Hepatocyte (in vitro differentiated cells): Measurements from ENCODE around the gene ZFHX3. TPM values are rescaled to one million over a fixed set of nuclear protein-coding genes. Genes with fewer than 3 reads are reported as not detected.

Experiments used
- DNase-seq: peaks from one replicate; pipeline ENCODE4 v3.0.0-alpha.2; 2016; ENCODE audit warnings: low spot score
- H2AFZ ChIP-seq: fragments of 200-600 bp; sonication (generic); 2 replicates; pipeline ENCODE4 v1.6.0; 2016; ENCODE audit warnings: antibody characterized with exemption, mild to moderate bottlenecking
- H3K27ac ChIP-seq: fragments of 200-600 bp; sonication (generic); 2 replicates; pipeline ENCODE4 v1.5.1; 2016; ENCODE audit warnings: mild to moderate bottlenecking
- H3K27me3 ChIP-seq: fragments of 200-600 bp; sonication (generic); 2 replicates; pipeline ENCODE4 v1.6.1; 2016
- H3K36me3 ChIP-seq: fragments of 200-600 bp; sonication (generic); replicated peaks from 2 replicates; pipeline ENCODE4 v1.5.1; 2016; ENCODE audit warnings: low read depth; ENCODE audit not compliant: insufficient read depth
- H3K4me1 ChIP-seq: fragments of 200-600 bp; sonication (generic); 2 replicates; pipeline ENCODE4 v1.5.1; 2016; ENCODE audit warnings: mild to moderate bottlenecking, moderate library complexity; ENCODE audit not compliant: insufficient read depth
- H3K4me2 ChIP-seq: fragments of 200-600 bp; sonication (generic); 2 replicates; pipeline ENCODE4 v1.6.0; 2016
- H3K4me3 ChIP-seq: fragments of 200-600 bp; sonication (generic); 2 replicates; pipeline ENCODE4 v1.5.1; 2016; ENCODE audit warnings: mild to moderate bottlenecking
- H3K79me2 ChIP-seq: fragments of 200-600 bp; sonication (generic); 2 replicates; pipeline ENCODE4 v1.6.0; 2017; ENCODE audit warnings: mild to moderate bottlenecking
- H3K9me2 ChIP-seq: fragments of 200-600 bp; sonication (generic); replicated peaks from 2 replicates; pipeline ENCODE4 v1.6.0; 2017; ENCODE audit warnings: mild to moderate bottlenecking; ENCODE audit not compliant: insufficient read depth
- H3K9me3 ChIP-seq: fragments of 200-600 bp; sonication (generic); 2 replicates; pipeline ENCODE4 v1.5.1; 2016; ENCODE audit warnings: low read depth, mild to moderate bottlenecking
- H4K20me1 ChIP-seq: fragments of 200-600 bp; sonication (generic); 2 replicates; pipeline ENCODE4 v1.6.0; 2016; ENCODE audit warnings: mild to moderate bottlenecking; ENCODE audit not compliant: insufficient read depth, poor library complexity, severe bottlenecking
- EZH2 ChIP-seq: fragments of 200-600 bp; sonication (generic); IDR thresholded peaks from 2 replicates; pipeline ENCODE4 v1.6.1; 2016; ENCODE audit warnings: antibody characterized with exemption, mild to moderate bottlenecking, borderline replicate concordance
- EZH2phosphoT487 ChIP-seq: fragments of 200-600 bp; sonication (generic); IDR thresholded peaks from one replicate; pipeline ENCODE4 v1.6.1; 2018; ENCODE audit warnings: antibody characterized with exemption, mild to moderate bottlenecking, low read depth, moderate library complexity; ENCODE audit not compliant: unreplicated experiment, severe bottlenecking
- WGBS: methylation state at CpG from one replicate; pipeline ENCODE4 v1.1.6; 2016; ENCODE audit warnings: low lambda C conversion rate; ENCODE audit errors: missing lambda C conversion rate; 5-methylcytosine and 5-hydroxymethylcytosine counted together
- polyA plus RNA-seq: library from polyadenylated mRNA; unstranded; fragments of >200 nt; fragmentation: Nextera tagmentation; extraction: Ambion mirVana; gene quantifications from 2 replicates; pipeline ENCODE4 v1.2.1, GENCODE V29; 2016
- total RNA-seq: library from RNA; depleted of rRNA; stranded (reverse); fragments of >200 nt; gene quantifications from 2 replicates; pipeline ENCODE4 v1.2.3, GENCODE V29; 2014
- TF ChIP-seq, protein P1 (sequence below): fragments of 200-600 bp; sonication (generic); IDR thresholded peaks from 2 replicates; pipeline ENCODE4 v1.5.1; 2016; ENCODE audit warnings: antibody characterized with exemption, mild to moderate bottlenecking; ENCODE audit not compliant: poor library complexity

ZFHX3 gene
- total and polyA plus RNA-seq, 2 experiments from 2014 or later: 6.4 to 11.6 TPM

GRCh38 chr16:72873044-72873443 is 174.9 kb downstream of the ZFHX3 start:
- Histone ChIP-seq H3K4me3 (no peak overlapping the region), H2AFZ (no peak overlapping the region), H4K20me1 (no peaks in the 10 kb centered on the region), H3K4me1 (peaks cover 35% of the 10 kb centered on the region), H3K79me2 (peaks cover 26% of the 10 kb centered on the region), H3K36me3 (no peaks in the 10 kb centered on the region), H3K9me2 (no peaks in the 10 kb centered on the region), H3K27me3 (no peaks in the 10 kb centered on the region), H3K27ac (no peak overlapping the region), H3K4me2 (no peak overlapping the region), H3K9me3 (no peaks in the 10 kb centered on the region)
- DNase-seq: no peak
- WGBS: 67% methylated on average over 5 of the region's 5 CpGs
- TF ChIP-seq EZH2 (no peak), EZH2phosphoT487 (no peak)
- TF ChIP-seq, protein P1, sequence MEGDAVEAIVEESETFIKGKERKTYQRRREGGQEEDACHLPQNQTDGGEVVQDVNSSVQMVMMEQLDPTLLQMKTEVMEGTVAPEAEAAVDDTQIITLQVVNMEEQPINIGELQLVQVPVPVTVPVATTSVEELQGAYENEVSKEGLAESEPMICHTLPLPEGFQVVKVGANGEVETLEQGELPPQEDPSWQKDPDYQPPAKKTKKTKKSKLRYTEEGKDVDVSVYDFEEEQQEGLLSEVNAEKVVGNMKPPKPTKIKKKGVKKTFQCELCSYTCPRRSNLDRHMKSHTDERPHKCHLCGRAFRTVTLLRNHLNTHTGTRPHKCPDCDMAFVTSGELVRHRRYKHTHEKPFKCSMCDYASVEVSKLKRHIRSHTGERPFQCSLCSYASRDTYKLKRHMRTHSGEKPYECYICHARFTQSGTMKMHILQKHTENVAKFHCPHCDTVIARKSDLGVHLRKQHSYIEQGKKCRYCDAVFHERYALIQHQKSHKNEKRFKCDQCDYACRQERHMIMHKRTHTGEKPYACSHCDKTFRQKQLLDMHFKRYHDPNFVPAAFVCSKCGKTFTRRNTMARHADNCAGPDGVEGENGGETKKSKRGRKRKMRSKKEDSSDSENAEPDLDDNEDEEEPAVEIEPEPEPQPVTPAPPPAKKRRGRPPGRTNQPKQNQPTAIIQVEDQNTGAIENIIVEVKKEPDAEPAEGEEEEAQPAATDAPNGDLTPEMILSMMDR: no peak

- DNase-seq: no peak
- Histone ChIP-seq H3K79me2 (peaks cover 32% of the 10 kb centered on the region), H3K9me2 (no peaks in the 10 kb centered on the region), H3K36me3 (no peaks in the 10 kb centered on the region), H4K20me1 (no peaks in the 10 kb centered on the region), H3K4me1 (no peaks in the 10 kb centered on the region), H3K4me3 (no peak overlapping the region), H3K27me3 (no peaks in the 10 kb centered on the region), H3K27ac (no peak overlapping the region), H3K4me2 (no peak overlapping the region), H2AFZ (no peak overlapping the region), H3K9me3 (no peaks in the 10 kb centered on the region)
- TF ChIP-seq, protein P1: no peak
- TF ChIP-seq EZH2phosphoT487 (no peak), EZH2 (no peak)
- 99% methylated on average over 7 of the region's 7 CpGs for WGBS
Measured at GRCh38 chr16:72865835-72866234, 182.1 kb downstream of the ZFHX3 start.

- Histone ChIP-seq H3K27me3 (no peaks in the 10 kb centered on the region), H3K4me1 (no peaks in the 10 kb centered on the region), H3K4me2 (no peak overlapping the region), H4K20me1 (no peaks in the 10 kb centered on the region), H3K79me2 (peaks cover 34% of the 10 kb centered on the region), H3K4me3 (no peak overlapping the region), H3K9me2 (no peaks in the 10 kb centered on the region), H3K27ac (no peak overlapping the region), H2AFZ (no peak overlapping the region), H3K36me3 (no peaks in the 10 kb centered on the region), H3K9me3 (no peaks in the 10 kb centered on the region)
- DNase-seq: no peak
- over 99% methylated on average over 5 of the region's 5 CpGs for WGBS
- TF ChIP-seq EZH2phosphoT487 (no peak), EZH2 (no peak)
- TF ChIP-seq, protein P1: no peak
Measured at GRCh38 chr16:72865258-72865657, 182.7 kb downstream of the ZFHX3 start.
